Measurements from ENCODE around the gene ZFAND3. TPM values are rescaled to one million over a fixed set of nuclear protein-coding genes. Genes with fewer than 3 reads are reported as not detected.

ZFAND3 gene
- total RNA-seq, 1 experiment from 2014 or later, result 22.2 TPM

- DNase-seq, result no peak
- POLR2A ChIA-PET (ENCODE audit: unreplicated experiment), result no interaction called here
- Histone ChIP-seq H3K4me2 (ENCODE audit: low read length) (no peak overlapping the region), H3K9me2 (replicated peaks; ENCODE audit: low read length) (no peaks in the 10 kb centered on the region), H3F3A (ENCODE audit: low read length, unreplicated experiment) (no peaks in the 10 kb centered on the region), H3K4me3 (ENCODE audit: low read length) (no peak overlapping the region), H3K36me3 (ENCODE audit: low read depth, low read length) (no peaks in the 10 kb centered on the region), H3K4me1 (ENCODE audit: insufficient read depth, low read length) (peaks cover 6% of the 10 kb centered on the region; the same call in 1 of the 2 replicates), H4K20me1 (ENCODE audit: low read length) (no peaks in the 10 kb centered on the region), H3K9ac (ENCODE audit: low read length) (no peak overlapping the region), H3K9me3 (ENCODE audit: low read length) (no peaks in the 10 kb centered on the region), H2AFZ (ENCODE audit: low read length) (no peak overlapping the region), H3K27ac (ENCODE audit: low read length) (no peak overlapping the region), H3K27me3 (ENCODE audit: low read length) (no peaks in the 10 kb centered on the region), H3K79me2 (ENCODE audit: low read length) (no peaks in the 10 kb centered on the region)
- CTCF ChIA-PET, result no interaction called here
- BruUV-seq (replicated peaks), result no TSS peak
- ATAC-seq, result no peak
- TF ChIP-seq EZH2 (IDR thresholded peaks at IDR 0.05; ENCODE audit: low read length, unreplicated experiment), result no peak
- no peak for TF ChIP-seq EZH2phosphoT487 (IDR thresholded peaks at IDR 0.05; ENCODE audit: borderline replicate concordance, low read length)
- TF ChIP-seq CTCF (conservative IDR thresholded peaks at IDR 0.05; ENCODE audit: low read depth, low read length), result no peak
- intact Hi-C loops (cut with micrococcal nuclease), result no loop called here
Measured at GRCh38 chr6:37800703-37801604, 18.6 kb upstream of the ZFAND3 start.

- H3K9me2 ChIP-seq (replicated peaks; ENCODE audit: low read length), result no peaks in the 10 kb centered on the region
- no peaks in the 10 kb centered on the region for H3K27me3 ChIP-seq (ENCODE audit: low read length)
- no peak for ATAC-seq
- no peak overlapping the region for H3K4me2 ChIP-seq (ENCODE audit: low read length)
- H3K4me1 ChIP-seq (ENCODE audit: insufficient read depth, low read length), result peaks cover 6% of the 10 kb centered on the region; the same call in 1 of the 2 replicates
- no peak for TF ChIP-seq CTCF (conservative IDR thresholded peaks at IDR 0.05; ENCODE audit: low read depth, low read length)
- TF ChIP-seq EZH2 (IDR thresholded peaks at IDR 0.05; ENCODE audit: low read length, unreplicated experiment), result no peak
- TF ChIP-seq EZH2phosphoT487 (IDR thresholded peaks at IDR 0.05; ENCODE audit: borderline replicate concordance, low read length), result no peak
- H3K4me3 ChIP-seq (ENCODE audit: low read length), result no peak overlapping the region
- intact Hi-C loops (cut with micrococcal nuclease), result no loop called here
- POLR2A ChIA-PET (ENCODE audit: unreplicated experiment), result no interaction called here
- H3K36me3 ChIP-seq (ENCODE audit: low read depth, low read length), result no peaks in the 10 kb centered on the region
- no peak overlapping the region for H3K27ac ChIP-seq (ENCODE audit: low read length)
- BruUV-seq (replicated peaks), result no TSS peak
- no peak overlapping the region for H3K9ac ChIP-seq (ENCODE audit: low read length)
- no peaks in the 10 kb centered on the region for H3F3A ChIP-seq (ENCODE audit: low read length, unreplicated experiment)
- CTCF ChIA-PET, result no interaction called here
- H3K9me3 ChIP-seq (ENCODE audit: low read length), result no peaks in the 10 kb centered on the region
- no peaks in the 10 kb centered on the region for H3K79me2 ChIP-seq (ENCODE audit: low read length)
- no peaks in the 10 kb centered on the region for H4K20me1 ChIP-seq (ENCODE audit: low read length)
- no peak overlapping the region for H2AFZ ChIP-seq (ENCODE audit: low read length)
- DNase-seq, result no peak
Measured at GRCh38 chr6:37801605-37801940, 18.0 kb upstream of the ZFAND3 start.

GRCh38 chr6:37802810-37803209 is 16.7 kb upstream of the ZFAND3 start:
- no peak for DNase-seq
- no TSS peak for BruUV-seq (replicated peaks)
- Histone ChIP-seq H3K4me1 (ENCODE audit: insufficient read depth, low read length) (peaks cover 6% of the 10 kb centered on the region; the same call in 1 of the 2 replicates), H3K79me2 (ENCODE audit: low read length) (no peaks in the 10 kb centered on the region), H4K20me1 (ENCODE audit: low read length) (no peaks in the 10 kb centered on the region), H3K9me3 (ENCODE audit: low read length) (no peaks in the 10 kb centered on the region), H3F3A (ENCODE audit: low read length, unreplicated experiment) (no peaks in the 10 kb centered on the region), H3K4me2 (ENCODE audit: low read length) (no peak overlapping the region), H3K27me3 (ENCODE audit: low read length) (no peaks in the 10 kb centered on the region), H2AFZ (ENCODE audit: low read length) (no peak overlapping the region), H3K9me2 (replicated peaks; ENCODE audit: low read length) (no peaks in the 10 kb centered on the region), H3K27ac (ENCODE audit: low read length) (no peak overlapping the region), H3K9ac (ENCODE audit: low read length) (no peak overlapping the region), H3K36me3 (ENCODE audit: low read depth, low read length) (no peaks in the 10 kb centered on the region), H3K4me3 (ENCODE audit: low read length) (no peak overlapping the region)
- CTCF ChIA-PET, result no interaction called here
- intact Hi-C loops (cut with micrococcal nuclease), result no loop called here
- no peak for ATAC-seq
- POLR2A ChIA-PET (ENCODE audit: unreplicated experiment), result no interaction called here
- TF ChIP-seq EZH2 (IDR thresholded peaks at IDR 0.05; ENCODE audit: low read length, unreplicated experiment), result no peak
- no peak for TF ChIP-seq CTCF (conservative IDR thresholded peaks at IDR 0.05; ENCODE audit: low read depth, low read length)
- no peak for TF ChIP-seq EZH2phosphoT487 (IDR thresholded peaks at IDR 0.05; ENCODE audit: borderline replicate concordance, low read length)

All from PC-3 (cell line).